ENCODE data around the gene MMP24OS. TPM values are rescaled to one million over a fixed set of nuclear protein-coding genes. Genes with fewer than 3 reads are reported as not detected.

Gene MMP24OS
- total RNA-seq, 1 donor from 2014 or later: 63.4 TPM

DNA sequence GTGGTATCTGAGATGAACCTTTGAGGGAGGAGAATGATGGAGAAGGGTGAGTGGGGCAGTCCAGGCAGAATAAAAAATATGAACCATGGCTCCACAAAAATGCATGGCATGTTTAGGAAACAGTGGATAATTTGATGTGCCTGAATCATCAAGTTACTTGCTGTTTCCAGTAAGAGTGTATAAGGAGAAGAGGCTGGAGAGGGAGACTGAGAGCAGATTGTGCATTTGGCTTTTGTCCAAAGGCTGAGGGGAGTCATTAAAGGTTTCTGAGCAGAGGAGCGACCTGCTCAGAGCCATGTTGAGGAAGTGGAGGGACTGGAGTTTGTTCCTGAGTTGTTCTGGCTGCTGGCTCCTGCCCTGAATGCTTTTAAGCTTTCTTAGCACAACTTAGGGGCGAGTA lies 45.3 kb downstream of the MMP24OS start:
- no peak for DNase-seq (ENCODE audit: low spot score)
- intact Hi-C loops (cut with DNase I): no loop called here

DNA sequence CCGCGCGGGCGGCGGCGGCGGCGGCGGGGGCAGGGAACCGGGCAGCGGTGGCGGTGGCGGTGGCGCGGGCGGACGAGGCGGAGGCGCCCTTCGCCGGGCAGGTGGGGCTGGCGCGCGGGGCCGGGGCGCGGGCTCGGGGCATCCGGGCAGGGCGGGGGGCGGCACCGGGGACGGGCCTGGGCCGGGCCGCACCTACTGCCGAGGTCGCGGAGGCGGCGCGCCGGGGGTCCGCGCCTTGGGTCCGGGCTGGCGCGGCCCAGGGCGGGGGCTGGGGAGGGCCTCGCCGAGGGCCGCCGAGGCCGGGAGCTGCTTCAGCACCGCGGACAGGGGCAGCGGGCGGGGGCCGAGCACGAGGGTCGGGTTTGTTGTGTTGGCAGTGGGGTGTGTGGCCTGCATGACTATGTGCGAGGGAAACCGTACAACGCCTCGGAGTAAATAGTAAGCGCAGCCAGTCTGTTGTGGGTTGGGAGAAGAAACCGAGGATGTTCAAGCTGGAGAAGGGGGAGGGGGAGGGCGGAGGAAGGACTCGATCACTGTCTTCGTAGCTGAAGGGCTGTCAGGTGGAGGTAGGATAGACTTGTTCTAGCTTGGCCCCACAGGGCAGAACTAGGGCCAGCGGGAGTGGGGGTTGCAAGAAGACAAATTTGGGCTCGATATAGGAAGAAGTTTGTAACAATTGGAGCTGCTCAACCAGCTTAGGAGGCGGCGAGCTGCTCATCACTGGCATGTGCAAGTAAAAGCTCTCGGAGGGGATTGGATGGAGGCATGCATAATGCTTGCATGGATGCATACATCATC lies 50.8 kb downstream of the MMP24OS start:
- intact Hi-C loops (cut with DNase I): no loop called here
- no peak for DNase-seq (ENCODE audit: low spot score)

Other genes with a start within 250 kb of the MMP24OS start
- 34.9 TPM for gene TRPC4AP, start 185.3 kb downstream of the MMP24OS start, total RNA-seq
- 11.5 TPM for gene EDEM2, start 130.8 kb downstream of the MMP24OS start, total RNA-seq
- 5.4 TPM for gene PROCR, start 106.0 kb downstream of the MMP24OS start, total RNA-seq
- gene MMP24, start 51.4 kb downstream of the MMP24OS start, total RNA-seq: 0.40 TPM
- gene EIF6, start 6.7 kb upstream of the MMP24OS start, total RNA-seq: 41.2 TPM
- gene FAM83C, start 14.3 kb upstream of the MMP24OS start, total RNA-seq: not detected
- 71.0 TPM for gene UQCC1, start 133.9 kb upstream of the MMP24OS start, total RNA-seq
- not detected for gene GDF5, start 160.1 kb upstream of the MMP24OS start, total RNA-seq
- gene CEP250, start 177.5 kb upstream of the MMP24OS start, total RNA-seq: 14.9 TPM